ENCODE measurements around the gene CCBE1. TPM values are rescaled to one million over a fixed set of nuclear protein-coding genes. Genes with fewer than 3 reads are reported as not detected.

CCBE1 gene
- total and polyA plus RNA-seq, 4 donors = 0.99 to 2.7 (median 1.9) TPM

GRCh38 chr18:59420244-59420643, 277.0 kb downstream of the CCBE1 start:
- DNase-seq (ENCODE audit: low read depth in 4 of 6, low spot score in 6 of 6) = no peak
- Histone ChIP-seq H3K27me3 (ENCODE audit: control insufficient read depth, insufficient read depth, low read length) (peaks cover 2% of the 10 kb centered on the region), H3K9me3 (ENCODE audit: control insufficient read depth, insufficient read depth, low read length) (no peaks in the 10 kb centered on the region), H3K36me3 (ENCODE audit: control insufficient read depth, insufficient read depth, low read length) (no peaks in the 10 kb centered on the region), H3K4me3 (ENCODE audit: low read depth, low read length) (no peak overlapping the region), H3K27ac (ENCODE audit: low read depth, low read length) (no peak overlapping the region), H3K4me1 (ENCODE audit: control insufficient read depth, insufficient read depth, low read length) (no peaks in the 10 kb centered on the region)
- WGBS (ENCODE audit: insufficient coverage) = no CpG with 5 or more reads among the region's 4 CpGs

DNA sequence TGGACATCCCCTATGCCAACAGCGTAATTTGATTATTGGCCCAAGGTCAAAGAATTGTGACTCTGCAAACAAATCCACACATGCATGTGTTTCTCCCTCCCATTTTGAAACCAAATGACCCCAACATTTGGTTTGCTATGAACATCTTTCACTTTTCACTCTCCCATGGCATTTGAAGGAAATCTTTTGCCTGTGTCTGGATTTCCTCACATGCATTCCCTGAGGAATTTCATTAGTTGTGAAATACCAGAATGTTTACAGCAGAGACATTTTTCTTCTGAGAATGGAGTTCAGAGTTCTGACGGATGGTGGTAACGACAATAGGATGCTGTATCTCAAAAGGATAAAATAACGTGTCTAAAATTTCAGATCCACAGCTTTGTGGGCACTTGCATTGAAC, 277.8 kb downstream of the CCBE1 start:
- DNase-seq (ENCODE audit: low read depth in 4 of 6, low spot score in 6 of 6) = no peak
- Histone ChIP-seq H3K4me3 (ENCODE audit: low read depth, low read length) (no peak overlapping the region), H3K9me3 (ENCODE audit: control insufficient read depth, insufficient read depth, low read length) (no peaks in the 10 kb centered on the region), H3K27me3 (ENCODE audit: control insufficient read depth, insufficient read depth, low read length) (peaks cover 2% of the 10 kb centered on the region), H3K4me1 (ENCODE audit: control insufficient read depth, insufficient read depth, low read length) (no peaks in the 10 kb centered on the region), H3K27ac (ENCODE audit: low read depth, low read length) (no peak overlapping the region), H3K36me3 (ENCODE audit: control insufficient read depth, insufficient read depth, low read length) (no peaks in the 10 kb centered on the region)
- no CpG with 5 or more reads among the region's 4 CpGs for WGBS (ENCODE audit: insufficient coverage)

GRCh38 chr18:59416818-59417217, 280.4 kb downstream of the CCBE1 start:
- Histone ChIP-seq H3K27me3 (ENCODE audit: control insufficient read depth, insufficient read depth, low read length) (peaks cover 2% of the 10 kb centered on the region), H3K9me3 (ENCODE audit: control insufficient read depth, insufficient read depth, low read length) (no peaks in the 10 kb centered on the region), H3K4me1 (ENCODE audit: control insufficient read depth, insufficient read depth, low read length) (no peaks in the 10 kb centered on the region), H3K27ac (ENCODE audit: low read depth, low read length) (no peak overlapping the region), H3K36me3 (ENCODE audit: control insufficient read depth, insufficient read depth, low read length) (no peaks in the 10 kb centered on the region), H3K4me3 (ENCODE audit: low read depth, low read length) (no peak overlapping the region)
- WGBS (ENCODE audit: insufficient coverage) = no CpG with 5 or more reads among the region's 1 CpG
- DNase-seq (ENCODE audit: low read depth in 4 of 6, low spot score in 6 of 6) = no peak

DNA sequence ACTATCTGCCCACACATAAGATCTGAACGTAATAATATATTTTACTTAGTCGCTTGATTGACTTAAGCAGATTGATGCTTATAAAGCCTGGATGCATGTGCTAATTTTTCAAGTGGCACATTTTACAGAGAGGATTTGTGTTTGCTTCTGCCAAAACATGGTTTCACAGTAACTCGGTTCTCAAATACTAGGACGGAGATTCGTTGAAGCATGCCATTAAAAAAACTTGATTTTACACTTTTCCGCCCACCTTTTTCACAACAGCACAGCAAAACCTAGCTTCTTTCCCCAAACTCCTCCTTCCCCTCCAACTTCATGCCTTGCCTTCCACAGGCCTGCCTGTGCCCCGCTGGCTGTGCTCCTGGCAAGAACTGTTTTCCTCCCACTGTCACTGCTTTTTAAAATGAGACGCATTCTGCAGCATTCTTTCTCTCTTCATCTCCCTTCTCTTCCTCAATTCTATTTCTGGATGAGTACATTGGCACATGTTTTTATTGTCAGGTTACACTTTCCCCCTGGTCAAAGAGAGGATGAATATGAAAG, 283.0 kb downstream of the CCBE1 start:
- no peaks in the 10 kb centered on the region for H3K4me1 ChIP-seq (ENCODE audit: control insufficient read depth, insufficient read depth, low read length)
- H3K4me3 ChIP-seq (ENCODE audit: low read depth, low read length) = no peak overlapping the region
- DNase-seq (ENCODE audit: low read depth in 4 of 6, low spot score in 6 of 6) = peak in 1 of 6 donors; percentile 39
- H3K27me3 ChIP-seq (ENCODE audit: control insufficient read depth, insufficient read depth, low read length) = no peaks in the 10 kb centered on the region
- whole genome bisulfite sequencing (ENCODE audit: insufficient coverage) = 85% methylated on average over 5 of the region's 8 CpGs
- no peaks in the 10 kb centered on the region for H3K36me3 ChIP-seq (ENCODE audit: control insufficient read depth, insufficient read depth, low read length)
- no peak overlapping the region for H3K27ac ChIP-seq (ENCODE audit: low read depth, low read length)
- no peaks in the 10 kb centered on the region for H3K9me3 ChIP-seq (ENCODE audit: control insufficient read depth, insufficient read depth, low read length)

- DNase-seq (ENCODE audit: low read depth in 4 of 6, low spot score in 6 of 6) = peak; percentile 38 to 94 (median 56)
- Histone ChIP-seq H3K36me3 (ENCODE audit: control insufficient read depth, insufficient read depth, low read length) (no peaks in the 10 kb centered on the region), H3K9me3 (ENCODE audit: control insufficient read depth, insufficient read depth, low read length) (no peaks in the 10 kb centered on the region), H3K4me3 (ENCODE audit: low read depth, low read length) (no peak overlapping the region), H3K4me1 (ENCODE audit: control insufficient read depth, insufficient read depth, low read length) (no peaks in the 10 kb centered on the region), H3K27me3 (ENCODE audit: control insufficient read depth, insufficient read depth, low read length) (no peaks in the 10 kb centered on the region), H3K27ac (ENCODE audit: low read depth, low read length) (no peak overlapping the region)
- 2% methylated on average over 10 of the region's 13 CpGs for WGBS (ENCODE audit: insufficient coverage)
These were observed 294.7 kb downstream of the CCBE1 start for GRCh38 chr18:59402432-59403090.

DNA sequence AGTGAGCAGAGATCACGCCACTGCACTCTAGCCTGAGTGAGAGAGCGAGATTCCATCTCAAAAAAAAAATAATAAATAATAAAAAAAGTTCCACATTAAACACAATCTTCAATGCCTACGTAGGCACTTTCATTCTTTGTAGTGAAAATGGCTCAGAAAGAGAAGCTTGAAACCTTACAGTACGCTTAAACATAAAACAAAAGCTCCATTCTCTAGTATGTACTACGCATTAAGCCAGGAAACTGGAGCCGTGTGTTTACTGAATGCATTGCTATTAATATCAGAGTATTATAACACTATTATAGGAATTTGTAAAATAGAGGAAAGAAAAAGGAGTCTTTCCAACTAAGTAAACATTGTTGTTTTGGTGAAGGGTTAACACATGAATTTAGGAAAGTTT, 296.8 kb downstream of the CCBE1 start:
- peaks cover 6% of the 10 kb centered on the region for H3K27me3 ChIP-seq (ENCODE audit: control insufficient read depth, insufficient read depth, low read length)
- no peak for DNase-seq (ENCODE audit: low read depth in 4 of 6, low spot score in 6 of 6)
- no CpG with 5 or more reads among the region's 6 CpGs for WGBS (ENCODE audit: insufficient coverage)
- no peaks in the 10 kb centered on the region for H3K36me3 ChIP-seq (ENCODE audit: control insufficient read depth, insufficient read depth, low read length)
- no peak overlapping the region for H3K27ac ChIP-seq (ENCODE audit: low read depth, low read length)
- H3K4me1 ChIP-seq (ENCODE audit: control insufficient read depth, insufficient read depth, low read length) = no peaks in the 10 kb centered on the region
- H3K4me3 ChIP-seq (ENCODE audit: low read depth, low read length) = no peak overlapping the region
- H3K9me3 ChIP-seq (ENCODE audit: control insufficient read depth, insufficient read depth, low read length) = no peaks in the 10 kb centered on the region

DNA sequence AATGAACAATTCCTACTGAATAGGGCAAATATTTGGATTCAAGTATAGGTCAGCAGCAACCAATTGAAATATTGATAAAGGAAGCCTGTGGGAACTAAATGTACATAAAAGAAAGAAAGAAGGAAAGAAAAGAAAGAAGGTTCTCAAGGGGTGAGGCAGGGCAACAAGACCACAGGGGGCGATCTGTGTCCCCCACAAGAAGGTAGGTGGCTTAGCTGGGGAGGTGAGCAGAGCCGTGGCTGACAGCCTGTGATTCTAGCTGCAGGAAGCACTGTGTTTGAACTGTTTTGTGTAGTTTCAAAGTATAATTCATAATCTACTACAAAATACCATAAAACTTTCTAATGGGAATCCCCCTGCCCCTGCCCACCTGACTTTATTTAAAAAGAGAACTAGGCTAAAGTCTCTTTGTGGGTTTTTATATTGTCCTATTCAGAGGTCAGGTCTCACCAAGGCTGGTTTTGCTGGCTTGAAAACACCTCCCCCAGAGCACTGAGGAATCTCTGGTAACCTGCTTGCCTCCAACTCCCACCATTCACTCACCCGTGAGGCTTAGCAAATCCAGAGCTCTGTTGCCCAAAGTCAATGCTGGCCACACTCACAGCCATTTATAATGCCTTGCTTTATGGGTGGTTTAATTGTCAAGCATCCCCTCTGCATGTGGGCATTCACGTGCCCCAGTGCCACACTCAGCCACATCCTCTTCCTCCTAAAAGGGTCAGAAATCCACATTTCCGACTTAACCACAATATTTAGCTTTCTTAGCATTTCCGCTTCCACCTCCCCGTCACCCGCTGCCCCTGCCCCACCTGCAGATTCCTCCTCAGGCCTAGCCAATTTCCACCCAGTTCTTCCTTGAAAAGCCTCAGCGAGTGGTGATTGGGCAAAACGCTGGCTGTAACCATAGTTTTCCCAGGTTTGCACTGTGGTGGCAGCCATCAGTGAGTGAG, 301.7 kb downstream of the CCBE1 start:
- no peaks in the 10 kb centered on the region for H3K36me3 ChIP-seq (ENCODE audit: control insufficient read depth, insufficient read depth, low read length)
- no peaks in the 10 kb centered on the region for H3K9me3 ChIP-seq (ENCODE audit: control insufficient read depth, insufficient read depth, low read length)
- no peak overlapping the region for H3K27ac ChIP-seq (ENCODE audit: low read depth, low read length)
- H3K4me1 ChIP-seq (ENCODE audit: control insufficient read depth, insufficient read depth, low read length) = no peaks in the 10 kb centered on the region
- H3K4me3 ChIP-seq (ENCODE audit: low read depth, low read length) = no peak overlapping the region
- 60% methylated on average over 6 of the region's 10 CpGs for WGBS (ENCODE audit: insufficient coverage)
- no peak for DNase-seq (ENCODE audit: low read depth in 4 of 6, low spot score in 6 of 6)
- H3K27me3 ChIP-seq (ENCODE audit: control insufficient read depth, insufficient read depth, low read length) = peaks cover 14% of the 10 kb centered on the region

GRCh38 chr18:59393381-59393780, 303.8 kb downstream of the CCBE1 start:
- Histone ChIP-seq H3K36me3 (ENCODE audit: control insufficient read depth, insufficient read depth, low read length) (no peaks in the 10 kb centered on the region), H3K4me1 (ENCODE audit: control insufficient read depth, insufficient read depth, low read length) (no peaks in the 10 kb centered on the region), H3K9me3 (ENCODE audit: control insufficient read depth, insufficient read depth, low read length) (no peaks in the 10 kb centered on the region), H3K27me3 (ENCODE audit: control insufficient read depth, insufficient read depth, low read length) (peaks cover 14% of the 10 kb centered on the region), H3K4me3 (ENCODE audit: low read depth, low read length) (no peak overlapping the region), H3K27ac (ENCODE audit: low read depth, low read length) (no peak overlapping the region)
- WGBS (ENCODE audit: insufficient coverage) = 77% methylated on average over 2 of the region's 3 CpGs
- no peak for DNase-seq (ENCODE audit: low read depth in 4 of 6, low spot score in 6 of 6)

- no peaks in the 10 kb centered on the region for H3K36me3 ChIP-seq (ENCODE audit: control insufficient read depth, insufficient read depth, low read length)
- H3K27ac ChIP-seq (ENCODE audit: low read depth, low read length) = no peak overlapping the region
- H3K27me3 ChIP-seq (ENCODE audit: control insufficient read depth, insufficient read depth, low read length) = peaks cover 11% of the 10 kb centered on the region
- H3K4me1 ChIP-seq (ENCODE audit: control insufficient read depth, insufficient read depth, low read length) = no peaks in the 10 kb centered on the region
- H3K4me3 ChIP-seq (ENCODE audit: low read depth, low read length) = no peak overlapping the region
- DNase-seq (ENCODE audit: low read depth in 4 of 6, low spot score in 6 of 6) = no peak
- no peaks in the 10 kb centered on the region for H3K9me3 ChIP-seq (ENCODE audit: control insufficient read depth, insufficient read depth, low read length)
- WGBS (ENCODE audit: insufficient coverage) = no CpG with 5 or more reads among the region's 4 CpGs
These were observed 308.4 kb downstream of the CCBE1 start for GRCh38 chr18:59388817-59389216.
